Subcutaneous abdominal adipose tissue (tissue), 5 donors: ENCODE data around the gene ABLIM2.

Experiments used
- H3K27ac ChIP-seq: one replicate; pipeline ENCODE4 v1.7.0; 2013; ENCODE audit warnings: low read depth, mild to moderate bottlenecking, inconsistent platforms, low read length, moderate library complexity
- H3K27me3 ChIP-seq, 5 donors: one replicate each; pipeline ENCODE4 v1.7.0; 2013; ENCODE audit warnings: low read length in 5 of 5, inconsistent platforms in 1 of 5; ENCODE audit not compliant: control insufficient read depth in 5 of 5, insufficient read depth in 4 of 5
- H3K36me3 ChIP-seq, 5 donors: one replicate each; pipeline ENCODE4 v1.7.0; 2013; ENCODE audit warnings: low read length in 5 of 5; ENCODE audit not compliant: control insufficient read depth in 5 of 5, insufficient read depth in 5 of 5
- H3K4me1 ChIP-seq, 5 donors: one replicate each; pipeline ENCODE4 v1.7.0; 2013; ENCODE audit warnings: low read length in 5 of 5, mild to moderate bottlenecking in 3 of 5, moderate library complexity in 1 of 5; ENCODE audit not compliant: control insufficient read depth in 5 of 5, insufficient read depth in 5 of 5
- H3K4me3 ChIP-seq, 5 donors: one replicate each; pipeline ENCODE4 v1.7.0; 2013; ENCODE audit warnings: low read length in 5 of 5, low read depth in 1 of 5
- H3K9ac ChIP-seq, 5 donors: one replicate each; pipeline ENCODE4 v1.7.0; 2013; ENCODE audit warnings: low read length in 5 of 5, mild to moderate bottlenecking in 4 of 5, moderate library complexity in 3 of 5
- H3K9me3 ChIP-seq, 5 donors: one replicate each; pipeline ENCODE4 v1.7.0; 2013; ENCODE audit warnings: low read length in 5 of 5; ENCODE audit not compliant: control insufficient read depth in 5 of 5
- donor health status: healthy.
- donor health status: healthy.
- donor health status: healthy.
- donor health status: healthy.
- donor health status: healthy.

The ABLIM2 gene

GRCh38 chr4:8012517-8012916, 146.1 kb downstream of the ABLIM2 start:
- Histone ChIP-seq H3K9me3 (no peaks in the 10 kb centered on the region), H3K27ac (no peak overlapping the region), H3K9ac (no peak overlapping the region), H3K4me3 (no peak overlapping the region), H3K36me3 (peaks cover 0 to 4% (median 0%) of the 10 kb centered on the region in 5 donors), H3K27me3 (peaks cover 0 to 3% (median 0%) of the 10 kb centered on the region in 5 donors), H3K4me1 (peaks cover 0 to 6% (median 0%) of the 10 kb centered on the region in 5 donors)

DNA sequence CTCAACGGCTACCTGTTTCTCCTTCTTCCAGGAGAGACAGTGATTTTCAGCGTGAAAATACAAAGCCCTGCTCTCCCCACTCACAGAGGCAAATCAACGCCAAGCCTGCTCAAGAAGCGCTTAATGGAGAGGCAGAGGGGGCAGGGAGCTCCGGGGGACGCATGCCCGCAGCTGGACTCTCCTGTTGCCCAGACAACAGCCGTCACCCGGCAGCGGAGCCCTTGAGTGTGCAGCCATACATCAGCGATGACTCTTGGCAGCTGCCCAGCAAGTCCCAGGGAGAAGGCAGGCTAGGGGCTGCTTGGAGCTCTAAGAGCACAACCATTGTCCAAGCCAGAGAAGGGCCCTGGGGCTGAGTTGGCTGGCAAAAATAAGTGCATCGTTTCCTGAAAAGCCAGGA, 148.0 kb downstream of the ABLIM2 start:
- H3K36me3 ChIP-seq = peaks cover 0 to 13% (median 0%) of the 10 kb centered on the region in 5 donors
- H3K27me3 ChIP-seq = no peaks in the 10 kb centered on the region
- no peaks in the 10 kb centered on the region for H3K9me3 ChIP-seq
- H3K4me1 ChIP-seq = peaks cover 0 to 6% (median 0%) of the 10 kb centered on the region in 5 donors
- H3K27ac ChIP-seq = no peak overlapping the region
- H3K9ac ChIP-seq = no peak overlapping the region
- H3K4me3 ChIP-seq = no peak overlapping the region

- no peak overlapping the region for H3K9ac ChIP-seq
- no peak overlapping the region for H3K27ac ChIP-seq
- no peaks in the 10 kb centered on the region for H3K27me3 ChIP-seq
- H3K9me3 ChIP-seq = no peaks in the 10 kb centered on the region
- H3K4me1 ChIP-seq = peaks cover 0 to 6% (median 0%) of the 10 kb centered on the region in 5 donors
- peaks cover 0 to 18% (median 4%) of the 10 kb centered on the region in 5 donors for H3K36me3 ChIP-seq
- H3K4me3 ChIP-seq = no peak overlapping the region
Observed at GRCh38 chr4:8009710-8010511, 148.7 kb downstream of the ABLIM2 start.

- Histone ChIP-seq H3K4me3 (no peak overlapping the region), H3K9me3 (no peaks in the 10 kb centered on the region), H3K4me1 (peaks cover 0 to 6% (median 0%) of the 10 kb centered on the region in 5 donors), H3K27me3 (no peaks in the 10 kb centered on the region), H3K9ac (no peak overlapping the region), H3K27ac (no peak overlapping the region), H3K36me3 (peaks cover 0 to 20% (median 5%) of the 10 kb centered on the region in 5 donors)
Observed at GRCh38 chr4:8009097-8009496, 149.5 kb downstream of the ABLIM2 start.

DNA sequence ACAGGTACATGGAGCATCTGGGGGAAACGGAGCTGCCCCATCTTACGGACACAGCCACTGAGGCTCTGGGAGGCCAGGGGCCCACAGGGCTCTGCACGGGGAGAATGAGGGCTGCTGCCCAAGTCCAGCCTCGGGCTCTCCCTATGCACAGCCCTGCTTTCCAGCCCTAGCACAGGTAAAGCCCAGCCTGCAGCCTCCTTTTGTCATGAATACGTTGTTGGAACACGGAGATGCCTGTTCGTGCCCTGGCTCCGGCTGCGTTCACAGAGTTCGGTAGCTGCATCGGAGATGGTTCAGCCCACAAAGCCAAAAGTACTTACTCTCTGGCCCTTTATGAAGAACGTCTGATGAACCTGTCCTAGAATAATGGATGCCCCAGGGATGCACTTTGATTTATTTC, 150.2 kb downstream of the ABLIM2 start:
- peaks cover 0 to 6% (median 0%) of the 10 kb centered on the region in 5 donors for H3K4me1 ChIP-seq
- H3K36me3 ChIP-seq = peaks cover 0 to 20% (median 5%) of the 10 kb centered on the region in 5 donors
- no peak overlapping the region for H3K27ac ChIP-seq
- no peak overlapping the region for H3K4me3 ChIP-seq
- H3K9ac ChIP-seq = no peak overlapping the region
- H3K27me3 ChIP-seq = peaks cover 0 to 2% (median 0%) of the 10 kb centered on the region in 5 donors
- no peaks in the 10 kb centered on the region for H3K9me3 ChIP-seq

GRCh38 chr4:8007581-8007980, 151.0 kb downstream of the ABLIM2 start:
- peaks cover 0 to 2% (median 0%) of the 10 kb centered on the region in 5 donors for H3K27me3 ChIP-seq
- peaks cover 0 to 6% (median 0%) of the 10 kb centered on the region in 5 donors for H3K4me1 ChIP-seq
- H3K36me3 ChIP-seq = peaks cover 0 to 20% (median 5%) of the 10 kb centered on the region in 5 donors
- H3K4me3 ChIP-seq = no peak overlapping the region
- no peak overlapping the region for H3K27ac ChIP-seq
- no peaks in the 10 kb centered on the region for H3K9me3 ChIP-seq
- H3K9ac ChIP-seq = no peak overlapping the region

DNA sequence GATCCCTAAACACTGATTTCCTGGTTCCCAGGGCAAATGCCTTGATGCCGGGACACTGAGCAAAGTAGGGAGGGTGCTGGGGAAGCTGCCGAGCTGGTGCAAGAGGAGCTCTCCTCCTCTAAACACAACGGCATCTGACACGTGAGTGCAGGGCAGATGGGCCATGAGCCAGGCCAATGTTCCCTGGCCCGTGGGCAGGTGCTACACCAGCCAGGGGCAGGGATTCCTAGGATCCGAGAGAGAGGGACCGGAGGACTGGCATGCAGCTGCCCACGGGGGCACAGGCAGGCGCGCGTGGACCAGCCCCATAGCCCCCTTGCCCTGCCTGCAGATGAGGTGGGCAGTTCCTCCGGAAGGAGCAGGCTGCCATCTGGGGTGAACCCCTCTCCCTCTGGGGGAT, 152.1 kb downstream of the ABLIM2 start:
- peaks cover 0 to 2% (median 0%) of the 10 kb centered on the region in 5 donors for H3K27me3 ChIP-seq
- no peak overlapping the region for H3K9ac ChIP-seq
- no peak overlapping the region for H3K4me3 ChIP-seq
- no peaks in the 10 kb centered on the region for H3K9me3 ChIP-seq
- H3K4me1 ChIP-seq = peaks cover 0 to 6% (median 0%) of the 10 kb centered on the region in 5 donors
- H3K36me3 ChIP-seq = peaks cover 0 to 20% (median 5%) of the 10 kb centered on the region in 5 donors
- H3K27ac ChIP-seq = no peak overlapping the region

DNA sequence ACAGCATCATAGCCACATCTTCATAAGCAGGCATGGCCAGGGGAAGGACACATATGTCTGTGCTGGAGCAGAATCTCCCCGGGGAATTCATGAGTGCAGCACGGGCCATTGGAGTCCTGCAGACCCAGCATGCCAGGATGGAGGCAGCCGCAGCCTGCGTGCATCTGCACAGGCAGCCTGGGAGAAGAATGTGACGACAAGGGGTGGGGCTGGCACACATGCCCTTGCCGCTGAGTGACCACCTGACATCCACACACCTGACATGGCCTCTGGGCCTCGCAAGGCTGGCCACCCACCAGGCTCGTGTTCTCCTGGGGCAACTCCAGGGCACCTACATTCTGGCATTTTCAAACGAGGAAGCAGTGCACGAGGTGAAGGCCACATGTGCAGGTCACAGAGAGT, 152.8 kb downstream of the ABLIM2 start:
- no peak overlapping the region for H3K27ac ChIP-seq
- no peaks in the 10 kb centered on the region for H3K9me3 ChIP-seq
- H3K36me3 ChIP-seq = peaks cover 0 to 20% (median 5%) of the 10 kb centered on the region in 5 donors
- peaks cover 0 to 2% (median 0%) of the 10 kb centered on the region in 5 donors for H3K27me3 ChIP-seq
- no peak overlapping the region for H3K4me3 ChIP-seq
- peaks cover 0 to 3% (median 0%) of the 10 kb centered on the region in 5 donors for H3K4me1 ChIP-seq
- no peak overlapping the region for H3K9ac ChIP-seq

GRCh38 chr4:8005033-8005808, 153.4 kb downstream of the ABLIM2 start:
- no peaks in the 10 kb centered on the region for H3K9me3 ChIP-seq
- peaks cover 0 to 20% (median 5%) of the 10 kb centered on the region in 5 donors for H3K36me3 ChIP-seq
- no peak overlapping the region for H3K27ac ChIP-seq
- peaks cover 0 to 2% (median 0%) of the 10 kb centered on the region in 5 donors for H3K27me3 ChIP-seq
- no peaks in the 10 kb centered on the region for H3K4me1 ChIP-seq
- no peak overlapping the region for H3K9ac ChIP-seq
- no peak overlapping the region for H3K4me3 ChIP-seq

DNA sequence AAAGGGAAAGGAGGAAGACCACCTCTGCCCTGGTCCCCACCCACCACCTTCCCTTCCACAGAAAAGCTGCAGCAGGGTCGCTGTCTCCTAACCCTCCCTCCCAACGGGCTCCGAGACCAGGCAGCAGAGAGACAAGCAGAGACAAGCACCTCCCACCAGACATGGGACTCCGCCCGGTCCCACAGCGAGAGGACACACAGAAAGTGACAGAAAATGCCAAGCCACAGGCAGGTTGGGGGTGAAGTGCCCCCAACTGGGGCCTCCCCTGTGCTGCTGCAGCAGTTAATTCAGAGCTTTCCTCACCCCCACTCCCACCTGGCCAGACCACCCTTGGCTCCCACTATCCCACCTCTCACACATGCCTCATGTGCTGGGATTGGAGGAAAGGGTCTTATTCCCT, 154.5 kb downstream of the ABLIM2 start:
- H3K9me3 ChIP-seq = no peaks in the 10 kb centered on the region
- H3K4me1 ChIP-seq = no peaks in the 10 kb centered on the region
- H3K36me3 ChIP-seq = peaks cover 0 to 20% (median 5%) of the 10 kb centered on the region in 5 donors
- H3K27ac ChIP-seq = no peak overlapping the region
- H3K4me3 ChIP-seq = no peak overlapping the region
- peaks cover 0 to 2% (median 0%) of the 10 kb centered on the region in 5 donors for H3K27me3 ChIP-seq
- H3K9ac ChIP-seq = no peak overlapping the region
